Neuronal stem cell (in vitro differentiated cells): ENCODE results near the gene PGRMC1. TPM values are rescaled to one million over a fixed set of nuclear protein-coding genes. Genes with fewer than 3 reads are reported as not detected.
A peak's percentile ranks its signal among the peaks of the same experiment; 100 is the strongest.

Experiments
- DNase-seq: peaks from one replicate; pipeline ENCODE4 v3.0.0-alpha.2; 2013; ENCODE audit warnings: low spot score
- H2AFZ ChIP-seq: one replicate; pipeline ENCODE4 v1.6.1; 2013; ENCODE audit warnings: mild to moderate bottlenecking, low read length, inconsistent platforms
- H2AK5ac ChIP-seq: 2 replicates; pipeline ENCODE4 v1.6.1; 2013; ENCODE audit warnings: low read depth, mild to moderate bottlenecking, inconsistent platforms, low read length, moderate library complexity, mixed read lengths
- H2BK120ac ChIP-seq: 2 replicates; pipeline ENCODE4 v1.6.1; 2013; ENCODE audit warnings: low read depth, mild to moderate bottlenecking, inconsistent platforms, low read length, moderate library complexity, mixed read lengths
- H2BK12ac ChIP-seq: one replicate; pipeline ENCODE4 v1.6.1; 2013; ENCODE audit warnings: low read length, inconsistent platforms
- H2BK15ac ChIP-seq: 2 replicates; pipeline ENCODE4 v1.6.1; 2013; ENCODE audit warnings: mild to moderate bottlenecking, low read length, inconsistent platforms, mixed read lengths
- H2BK5ac ChIP-seq: one replicate; pipeline ENCODE4 v1.6.1; 2013; ENCODE audit warnings: inconsistent platforms, mild to moderate bottlenecking, low read length, moderate library complexity
- H3K14ac ChIP-seq: one replicate; pipeline ENCODE4 v1.6.1; 2013; ENCODE audit warnings: low read length, inconsistent platforms
- H3K18ac ChIP-seq: 2 replicates; pipeline ENCODE4 v1.6.1; 2013; ENCODE audit warnings: low read length, inconsistent platforms
- H3K23ac ChIP-seq: 2 replicates; pipeline ENCODE4 v1.6.1; 2013; ENCODE audit warnings: low read depth, mild to moderate bottlenecking, mixed read lengths, low read length, inconsistent platforms; ENCODE audit not compliant: poor library complexity
- H3K27ac ChIP-seq: replicated peaks from 3 replicates; pipeline ENCODE4 v1.5.1; 2013; ENCODE audit warnings: low read length, inconsistent platforms
- H3K27me3 ChIP-seq, 3 experiments: 2 replicates each; pipeline ENCODE4 v1.6.1; 2013; ENCODE audit warnings: low read length in 3 of 3, mild to moderate bottlenecking in 2 of 3, inconsistent platforms in 1 of 3, low read depth in 1 of 3, mixed read lengths in 1 of 3, moderate library complexity in 1 of 3; ENCODE audit not compliant: control insufficient read depth in 3 of 3, insufficient read depth in 3 of 3
- H3K36me3 ChIP-seq, 2 donors: replicated peaks in 1 of 2; 2 replicates each; pipeline ENCODE4 v1.6.1; 2013; ENCODE audit warnings: low read length in 2 of 2; ENCODE audit not compliant: control insufficient read depth in 2 of 2, insufficient read depth in 2 of 2
- H3K4ac ChIP-seq: 2 replicates; pipeline ENCODE4 v1.6.1; 2013; ENCODE audit warnings: inconsistent platforms, mild to moderate bottlenecking, low read length, moderate library complexity
- H3K4me1 ChIP-seq, 2 donors: 1 replicate in 1 of 2; 2 replicates in 1 of 2; pipeline ENCODE4 v1.6.1; 2013; ENCODE audit warnings: low read length in 2 of 2, low read depth in 1 of 2; ENCODE audit not compliant: control insufficient read depth in 2 of 2, insufficient read depth in 1 of 2
- H3K4me2 ChIP-seq: one replicate; pipeline ENCODE4 v1.6.1; 2013; ENCODE audit warnings: mild to moderate bottlenecking, low read length, inconsistent platforms; ENCODE audit not compliant: insufficient read depth, poor library complexity, severe bottlenecking
- H3K4me3 ChIP-seq, 2 donors: 2 replicates each; pipeline ENCODE4 v1.5.1; 2013; ENCODE audit warnings: low read length in 2 of 2, mild to moderate bottlenecking in 2 of 2, inconsistent platforms in 1 of 2, moderate library complexity in 1 of 2
- H3K79me1 ChIP-seq: one replicate; pipeline ENCODE4 v1.6.1; 2013; ENCODE audit warnings: low read depth, mild to moderate bottlenecking, inconsistent platforms, low read length, moderate library complexity
- H3K9ac ChIP-seq: one replicate; pipeline ENCODE4 v1.6.1; 2013; ENCODE audit warnings: mild to moderate bottlenecking, low read depth, low read length, inconsistent platforms; ENCODE audit not compliant: poor library complexity
- H3K9me3 ChIP-seq, 2 donors: replicated peaks in 1 of 2; 2 replicates each; pipeline versions ENCODE3 to v1.6.1; 2013; ENCODE audit warnings: low read length in 2 of 2, mild to moderate bottlenecking in 2 of 2, inconsistent platforms in 1 of 2, low read depth in 1 of 2, mixed read lengths in 1 of 2, moderate library complexity in 1 of 2; ENCODE audit not compliant: control insufficient read depth in 2 of 2, insufficient read depth in 1 of 2
- H4K8ac ChIP-seq: one replicate; pipeline ENCODE4 v1.6.1; 2013; ENCODE audit warnings: low read depth, mild to moderate bottlenecking, inconsistent platforms, low read length, moderate library complexity
- H4K91ac ChIP-seq: one replicate; pipeline ENCODE4 v1.6.1; 2013; ENCODE audit warnings: low read length, low read depth, mild to moderate bottlenecking, inconsistent platforms; ENCODE audit not compliant: poor library complexity
- WGBS, 2 donors: extraction: QIAGEN DNeasy Blood & Tissue Kit; methylation state at CpG; one replicate each; pipeline ENCODE4 v1.1.7; 2013; ENCODE audit warnings: missing lambda C conversion rate in 2 of 2, mixed read lengths in 1 of 2; ENCODE audit not compliant: insufficient read length in 2 of 2, insufficient replicate concordance in 1 of 2; ENCODE audit errors: extremely low coverage in 2 of 2; 5-methylcytosine and 5-hydroxymethylcytosine counted together
- polyA plus RNA-seq, 2 experiments: library from polyadenylated mRNA; stranded (reverse); fragments of 200-250 nt; gene quantifications; one replicate each; pipeline ENCODE4 v1.2.3, GENCODE V29; 2013

Gene PGRMC1
- 115 TPM for polyA plus RNA-seq (2013, experiment 1 of 2)
- 116 TPM for polyA plus RNA-seq (2013, experiment 2 of 2)

GRCh38 chrX:119235872-119236622, at the start of gene PGRMC1:
TSS of gene PGRMC1 (plus strand) at chrX:119236285. CDS start at chrX:119236364, 79 bp downstream.
- Histone ChIP-seq H2BK15ac (no peak within 1 kb of the TSS), H2BK5ac (peak within 1 kb of the TSS; percentile 90), H2BK120ac (no peak within 1 kb of the TSS), H4K91ac (no peak within 1 kb of the TSS), H2AK5ac (no peak within 1 kb of the TSS), H3K9ac (peak within 1 kb of the TSS; percentile 94), H3K4me2 (peak within 1 kb of the TSS; percentile 54), H4K8ac (peak within 1 kb of the TSS; percentile 3), H3K18ac (peak within 1 kb of the TSS; percentile 96), H3K23ac (peak within 1 kb of the TSS; percentile 95), H3K27me3 (peaks cover 0 to 15% (median 0%) of the 10 kb centered on the region in 3 experiments), H3K14ac (peak within 1 kb of the TSS; percentile 6), H3K27ac (peak within 1 kb of the TSS; percentile 74), H3K79me1 (no peaks in the 10 kb centered on the region), H2BK12ac (no peak within 1 kb of the TSS), H2AFZ (peak within 1 kb of the TSS; percentile 92), H3K36me3 (peaks cover 0 to 28% of the 10 kb centered on the region in 2 donors), H3K4me3 (peak within 1 kb of the TSS; percentile 77 to 94), H3K4ac (no peak within 1 kb of the TSS), H3K4me1 (peaks cover 2 to 3% of the 10 kb centered on the region in 2 donors), H3K9me3 (no peaks in the 10 kb centered on the region)
- peak; percentile 73 for DNase-seq
- WGBS, 2 donors = no CpG with 5 or more reads among the region's 82 CpGs

DNA sequence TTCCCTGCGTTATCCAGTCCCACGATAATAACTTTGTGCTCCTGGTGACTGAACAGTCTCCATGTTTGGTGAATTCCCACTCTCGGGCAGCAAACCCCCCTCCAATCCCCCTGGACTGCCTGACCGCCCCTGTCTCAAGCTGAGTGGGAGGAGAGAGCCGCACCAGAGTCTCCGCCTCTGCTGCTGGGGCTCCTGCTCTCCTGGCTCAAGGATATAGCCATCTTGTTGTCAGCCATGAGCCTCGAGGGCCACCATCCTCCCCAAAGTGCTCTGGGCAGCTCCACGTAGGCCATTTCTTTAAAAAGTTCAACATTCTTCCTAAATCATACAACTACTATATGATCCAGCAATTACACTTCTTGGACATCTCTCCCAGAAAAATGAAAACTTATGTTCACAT, 49.3 kb upstream of the PGRMC1 start:
- no peak for DNase-seq
- no peaks in the 10 kb centered on the region for H3K9me3 ChIP-seq
- H2BK5ac ChIP-seq = no peak overlapping the region
- no peak overlapping the region for H3K23ac ChIP-seq
- H3K4me1 ChIP-seq = no peaks in the 10 kb centered on the region
- no peak overlapping the region for H3K4me2 ChIP-seq
- no peak overlapping the region for H3K4ac ChIP-seq
- no CpG with 5 or more reads among the region's 8 CpGs for WGBS, 2 donors
- H2BK12ac ChIP-seq = no peak overlapping the region
- H3K4me3 ChIP-seq = no peak overlapping the region
- H2AK5ac ChIP-seq = no peak overlapping the region
- H2BK15ac ChIP-seq = no peak overlapping the region
- H3K9ac ChIP-seq = no peak overlapping the region
- no peak overlapping the region for H4K91ac ChIP-seq
- H3K27ac ChIP-seq = no peak overlapping the region
- H4K8ac ChIP-seq = no peak overlapping the region
- H3K27me3 ChIP-seq = peaks cover 0 to 4% (median 0%) of the 10 kb centered on the region in 3 experiments
- no peak overlapping the region for H2BK120ac ChIP-seq
- H3K18ac ChIP-seq = no peak overlapping the region
- H3K79me1 ChIP-seq = no peaks in the 10 kb centered on the region
- H2AFZ ChIP-seq = peak overlapping the region; percentile 72
- no peaks in the 10 kb centered on the region for H3K36me3 ChIP-seq
- H3K14ac ChIP-seq = no peak overlapping the region

GRCh38 chrX:119187298-119187697, 48.8 kb upstream of the PGRMC1 start:
- no peak overlapping the region for H3K23ac ChIP-seq
- no peak overlapping the region for H2BK15ac ChIP-seq
- peaks cover 0 to 4% (median 0%) of the 10 kb centered on the region in 3 experiments for H3K27me3 ChIP-seq
- H3K4me3 ChIP-seq = no peak overlapping the region
- H2BK5ac ChIP-seq = no peak overlapping the region
- H3K4ac ChIP-seq = no peak overlapping the region
- no peak overlapping the region for H2BK120ac ChIP-seq
- no peak overlapping the region for H2BK12ac ChIP-seq
- H4K91ac ChIP-seq = no peak overlapping the region
- H3K4me2 ChIP-seq = no peak overlapping the region
- no peak overlapping the region for H3K18ac ChIP-seq
- no peak overlapping the region for H2AK5ac ChIP-seq
- no CpG with 5 or more reads among the region's 4 CpGs for WGBS, 2 donors
- no peaks in the 10 kb centered on the region for H3K9me3 ChIP-seq
- H4K8ac ChIP-seq = no peak overlapping the region
- H3K14ac ChIP-seq = no peak overlapping the region
- no peaks in the 10 kb centered on the region for H3K4me1 ChIP-seq
- H3K79me1 ChIP-seq = no peaks in the 10 kb centered on the region
- no peaks in the 10 kb centered on the region for H3K36me3 ChIP-seq
- peak overlapping the region; percentile 72 for H2AFZ ChIP-seq
- H3K9ac ChIP-seq = no peak overlapping the region
- H3K27ac ChIP-seq = no peak overlapping the region
- no peak for DNase-seq

- no peak for DNase-seq
- no peaks in the 10 kb centered on the region for H3K79me1 ChIP-seq
- no peak overlapping the region for H3K4ac ChIP-seq
- no peak overlapping the region for H3K4me3 ChIP-seq
- peaks cover 0 to 4% (median 0%) of the 10 kb centered on the region in 3 experiments for H3K27me3 ChIP-seq
- no peak overlapping the region for H2BK12ac ChIP-seq
- H3K14ac ChIP-seq = no peak overlapping the region
- no peak overlapping the region for H3K4me2 ChIP-seq
- H3K9me3 ChIP-seq = no peaks in the 10 kb centered on the region
- no peak overlapping the region for H3K18ac ChIP-seq
- H3K23ac ChIP-seq = no peak overlapping the region
- no peak overlapping the region for H4K8ac ChIP-seq
- H2BK15ac ChIP-seq = no peak overlapping the region
- no peak overlapping the region for H3K27ac ChIP-seq
- H4K91ac ChIP-seq = no peak overlapping the region
- H2BK120ac ChIP-seq = no peak overlapping the region
- no peak overlapping the region for H2AK5ac ChIP-seq
- H3K4me1 ChIP-seq = no peaks in the 10 kb centered on the region
- H3K36me3 ChIP-seq = no peaks in the 10 kb centered on the region
- H2BK5ac ChIP-seq = no peak overlapping the region
- WGBS, 2 donors = no CpG with 5 or more reads among the region's 3 CpGs
- no peak overlapping the region for H2AFZ ChIP-seq
- no peak overlapping the region for H3K9ac ChIP-seq
Measured at GRCh38 chrX:119189115-119189514, 47.0 kb upstream of the PGRMC1 start.
